Measurements from ENCODE around the gene SLC44A3. TPM values are rescaled to one million over a fixed set of nuclear protein-coding genes. Genes with fewer than 3 reads are reported as not detected.

SLC44A3 gene
- total and polyA plus RNA-seq, 2 of the 8 experiments (the other 6 are each of a cell fraction or from before 2014, with no cell fraction given): 4.2 to 5.0 TPM

- TF ChIP-seq CBX8 (IDR thresholded peaks at IDR 0.05; ENCODE audit: borderline replicate concordance, low read depth, low read length): no peak
- TF ChIP-seq POLR2A (IDR thresholded peaks at IDR 0.05; ENCODE audit: control extremely low read depth in 1 of 2, low read depth in 2 of 2, low read length in 2 of 2): no peak
- TF ChIP-seq TAF1 (IDR thresholded peaks at IDR 0.05; ENCODE audit: low read depth, low read length): no peak
Observed at GRCh38 chr1:94863919-94864318, 43.8 kb downstream of the SLC44A3 start (continued).

Data from H1 (cell line).